ENCODE results near the gene SCAMP5. TPM values are rescaled to one million over a fixed set of nuclear protein-coding genes. Genes with fewer than 3 reads are reported as not detected.

The SCAMP5 gene, protein sequence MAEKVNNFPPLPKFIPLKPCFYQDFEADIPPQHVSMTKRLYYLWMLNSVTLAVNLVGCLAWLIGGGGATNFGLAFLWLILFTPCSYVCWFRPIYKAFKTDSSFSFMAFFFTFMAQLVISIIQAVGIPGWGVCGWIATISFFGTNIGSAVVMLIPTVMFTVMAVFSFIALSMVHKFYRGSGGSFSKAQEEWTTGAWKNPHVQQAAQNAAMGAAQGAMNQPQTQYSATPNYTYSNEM
- polyA plus RNA-seq (2011; rRNA removed) (10.5 and 11.8 TPM in 2 replicates), polyA plus RNA-seq (2017; fragmentation: RNase III; extraction: RNeasy Plus Mini Kit Qiagen cat#74134 plus additional on column Dnase treatment) (13.7 to 16.2 TPM (median 15.0 TPM) in 3 replicates), polyA minus RNA-seq (2011; rRNA and poly(A)+ RNA removed) (14.0 and 17.4 TPM in 2 replicates)
- 11.2 and 15.3 TPM in 2 replicates for polyA plus RNA-seq (2012; cell fraction: cytosol; rRNA removed)
- polyA plus RNA-seq (2012; cell fraction: nucleus; rRNA removed): 18.2 and 23.6 TPM in 2 replicates

DNA sequence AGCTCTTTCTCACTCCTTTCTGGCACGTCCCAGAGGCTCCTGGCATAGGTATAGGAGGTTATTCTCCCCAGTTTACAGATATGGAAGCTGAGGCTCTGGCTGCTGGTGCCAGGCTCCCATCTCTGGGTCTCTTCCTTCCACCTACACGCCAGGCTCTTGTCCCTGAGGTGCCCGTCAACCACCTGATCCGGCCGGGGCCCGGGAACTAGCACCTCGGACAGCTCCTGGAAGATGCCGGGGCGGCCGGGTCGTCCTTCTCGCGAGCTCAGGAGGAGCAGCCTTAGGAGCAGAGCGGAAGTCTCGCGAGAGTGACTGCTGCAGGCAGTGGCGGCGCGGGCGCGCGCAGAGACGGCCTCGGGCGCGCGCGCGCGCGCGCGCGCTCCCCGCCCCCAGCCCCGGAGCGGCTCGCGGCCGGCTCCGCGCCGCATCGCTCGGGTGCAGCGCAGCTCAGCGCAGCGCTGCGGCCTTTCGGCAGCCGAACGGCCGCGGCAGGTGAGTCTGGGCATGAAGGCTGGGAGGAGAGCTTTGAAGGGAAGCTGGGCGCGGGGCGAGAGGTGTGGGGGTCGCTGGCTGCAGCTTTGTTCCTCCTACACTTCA lies at the start of gene SCAMP5:
Gene SCAMP5, plus strand, starts transcription at position 382 of the 597 bp plus-strand sequence. CDS start 16,277 bp downstream, outside the sequence.
- peaks cover 7% of the 10 kb centered on the region; the same call in 2 of the 3 replicates for H3K4me1 ChIP-seq
- H3K27ac ChIP-seq: peak within 1 kb of the TSS; percentile 80 to 89
- DNase-seq (ENCODE audit: low read depth in 1 of 2, low spot score in 1 of 2) (peak; percentile 95 to 98), FAIRE-seq (peak; percentile 63), ATAC-seq (peak; percentile 91 to 94)
- no peaks in the 10 kb centered on the region for H3K9me3 ChIP-seq
- 3% methylated on average over 34 of the region's 58 CpGs for WGBS (ENCODE audit: missing lambda C conversion rate)
- peak within 1 kb of the TSS; percentile 89 for H3K4me2 ChIP-seq
- POLR2A ChIA-PET: interaction anchor here (0.6 to 1.8 kb wide), 7 partner anchors 20 to 457 kb away, joined by 3 to 14 read pairs (median 5); partner anchors contain the start of genes MPI, PPCDC and RPP25
- peak within 1 kb of the TSS; percentile 73 for H3K4me3 ChIP-seq
- CTCF ChIA-PET: interaction anchor here (0.8 to 2.8 kb wide), 8 partner anchors 16 to 152 kb away, joined by 3 to 13 read pairs (median 4); partner anchors contain the start of genes PPCDC and RPP25
- TF ChIP-seq, protein P1, sequence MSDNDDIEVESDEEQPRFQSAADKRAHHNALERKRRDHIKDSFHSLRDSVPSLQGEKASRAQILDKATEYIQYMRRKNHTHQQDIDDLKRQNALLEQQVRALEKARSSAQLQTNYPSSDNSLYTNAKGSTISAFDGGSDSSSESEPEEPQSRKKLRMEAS (IDR thresholded peaks at IDR 0.05): peak; percentile 61
- TF ChIP-seq SMC3 (IDR thresholded peaks at IDR 0.05): no peak
- TF ChIP-seq, protein P2, sequence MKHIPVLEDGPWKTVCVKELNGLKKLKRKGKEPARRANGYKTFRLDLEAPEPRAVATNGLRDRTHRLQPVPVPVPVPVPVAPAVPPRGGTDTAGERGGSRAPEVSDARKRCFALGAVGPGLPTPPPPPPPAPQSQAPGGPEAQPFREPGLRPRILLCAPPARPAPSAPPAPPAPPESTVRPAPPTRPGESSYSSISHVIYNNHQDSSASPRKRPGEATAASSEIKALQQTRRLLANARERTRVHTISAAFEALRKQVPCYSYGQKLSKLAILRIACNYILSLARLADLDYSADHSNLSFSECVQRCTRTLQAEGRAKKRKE (CRISPR knock-in tag; IDR thresholded peaks at IDR 0.05; ENCODE audit: low read depth): no peak
- no peak for TF ChIP-seq ZFP36 (IDR thresholded peaks at IDR 0.05; ENCODE audit: borderline replicate concordance, partially characterized antibody)
- TF ChIP-seq CHD2 (IDR thresholded peaks at IDR 0.05; ENCODE audit: low read length, partially characterized antibody): peak; percentile 98
- no peak for TF ChIP-seq FOSL2 (IDR thresholded peaks at IDR 0.05)
- TF ChIP-seq FOSL2 (CRISPR knock-in tag; IDR thresholded peaks at IDR 0.05): no peak
- no peak for TF ChIP-seq RNF2 (IDR thresholded peaks at IDR 0.05; ENCODE audit: borderline replicate concordance, low read depth)
- no peak for TF ChIP-seq SREBF2 (IDR thresholded peaks at IDR 0.05)
- no peak for TF ChIP-seq MAZ (IDR thresholded peaks at IDR 0.05; ENCODE audit: borderline replicate concordance, low read depth, low read length)
- peak; percentile 70 for TF ChIP-seq FOXS1 (CRISPR knock-in tag; IDR thresholded peaks at IDR 0.05)
- TF ChIP-seq, protein P3, sequence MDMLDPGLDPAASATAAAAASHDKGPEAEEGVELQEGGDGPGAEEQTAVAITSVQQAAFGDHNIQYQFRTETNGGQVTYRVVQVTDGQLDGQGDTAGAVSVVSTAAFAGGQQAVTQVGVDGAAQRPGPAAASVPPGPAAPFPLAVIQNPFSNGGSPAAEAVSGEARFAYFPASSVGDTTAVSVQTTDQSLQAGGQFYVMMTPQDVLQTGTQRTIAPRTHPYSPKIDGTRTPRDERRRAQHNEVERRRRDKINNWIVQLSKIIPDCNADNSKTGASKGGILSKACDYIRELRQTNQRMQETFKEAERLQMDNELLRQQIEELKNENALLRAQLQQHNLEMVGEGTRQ (IDR thresholded peaks at IDR 0.05): no peak
- TF ChIP-seq EHF (CRISPR knock-in tag; IDR thresholded peaks at IDR 0.05): no peak
- no peak for TF ChIP-seq ZNF302 (CRISPR knock-in tag; IDR thresholded peaks at IDR 0.05)
- peak; percentile 75; the same call in 1 of the 2 replicates for TF ChIP-seq HOXB5 (CRISPR knock-in tag; IDR thresholded peaks at IDR 0.05)
- TF ChIP-seq MAFK (IDR thresholded peaks at IDR 0.05; ENCODE audit: partially characterized antibody): no peak
- TF ChIP-seq, protein P4, sequence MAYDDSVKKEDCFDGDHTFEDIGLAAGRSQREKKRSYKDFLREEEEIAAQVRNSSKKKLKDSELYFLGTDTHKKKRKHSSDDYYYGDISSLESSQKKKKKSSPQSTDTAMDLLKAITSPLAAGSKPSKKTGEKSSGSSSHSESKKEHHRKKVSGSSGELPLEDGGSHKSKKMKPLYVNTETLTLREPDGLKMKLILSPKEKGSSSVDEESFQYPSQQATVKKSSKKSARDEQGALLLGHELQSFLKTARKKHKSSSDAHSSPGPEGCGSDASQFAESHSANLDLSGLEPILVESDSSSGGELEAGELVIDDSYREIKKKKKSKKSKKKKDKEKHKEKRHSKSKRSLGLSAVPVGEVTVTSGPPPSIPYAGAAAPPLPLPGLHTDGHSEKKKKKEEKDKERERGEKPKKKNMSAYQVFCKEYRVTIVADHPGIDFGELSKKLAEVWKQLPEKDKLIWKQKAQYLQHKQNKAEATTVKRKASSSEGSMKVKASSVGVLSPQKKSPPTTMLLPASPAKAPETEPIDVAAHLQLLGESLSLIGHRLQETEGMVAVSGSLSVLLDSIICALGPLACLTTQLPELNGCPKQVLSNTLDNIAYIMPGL (CRISPR knock-in tag; IDR thresholded peaks at IDR 0.05; ENCODE audit: borderline replicate concordance): no peak
- no peak for TF ChIP-seq POLR2AphosphoS2 (conservative IDR thresholded peaks at IDR 0.05; ENCODE audit: low read length)
- TF ChIP-seq RFX5 (IDR thresholded peaks at IDR 0.05): no peak
- TF ChIP-seq CEBPB (IDR thresholded peaks at IDR 0.05): no peak
- no peak for TF ChIP-seq NR3C1 (IDR thresholded peaks at IDR 0.05)
- TF ChIP-seq RCOR1 (IDR thresholded peaks at IDR 0.05; ENCODE audit: low read depth, low read length): no peak
- no peak for TF ChIP-seq NPAS2 (CRISPR knock-in tag; IDR thresholded peaks at IDR 0.05; ENCODE audit: borderline replicate concordance)
- no peak for TF ChIP-seq CBX2 (IDR thresholded peaks at IDR 0.05; ENCODE audit: borderline replicate concordance, low read depth)
- TF ChIP-seq ZC3H11A (IDR thresholded peaks at IDR 0.05): no peak
- TF ChIP-seq TP53 (CRISPR knock-in tag; IDR thresholded peaks at IDR 0.05): no peak
- peak; percentile 73 for TF ChIP-seq GATA3 (IDR thresholded peaks at IDR 0.05; ENCODE audit: borderline replicate concordance)
- TF ChIP-seq HDAC2 (IDR thresholded peaks at IDR 0.05): no peak
- no peak for TF ChIP-seq ESRRA (IDR thresholded peaks at IDR 0.05; ENCODE audit: borderline replicate concordance, low read length)
- no peak for TF ChIP-seq KDM1A (IDR thresholded peaks at IDR 0.05; ENCODE audit: low read depth)
- peak; percentile 65 for TF ChIP-seq POLR2A (IDR thresholded peaks at IDR 0.05; ENCODE audit: low read length)
- TF ChIP-seq, protein P5, sequence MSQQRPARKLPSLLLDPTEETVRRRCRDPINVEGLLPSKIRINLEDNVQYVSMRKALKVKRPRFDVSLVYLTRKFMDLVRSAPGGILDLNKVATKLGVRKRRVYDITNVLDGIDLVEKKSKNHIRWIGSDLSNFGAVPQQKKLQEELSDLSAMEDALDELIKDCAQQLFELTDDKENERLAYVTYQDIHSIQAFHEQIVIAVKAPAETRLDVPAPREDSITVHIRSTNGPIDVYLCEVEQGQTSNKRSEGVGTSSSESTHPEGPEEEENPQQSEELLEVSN (IDR thresholded peaks at IDR 0.05; ENCODE audit: borderline replicate concordance, low read depth): no peak
- no peak for TF ChIP-seq CBX8 (IDR thresholded peaks at IDR 0.05)
- no peak for TF ChIP-seq TFCP2L1 (CRISPR knock-in tag; IDR thresholded peaks at IDR 0.05)
- TF ChIP-seq JUN (IDR thresholded peaks at IDR 0.05): peak in 1 of 2 experiments; percentile 23; a peak in 1 of 5 replicates
- no peak for TF ChIP-seq BHLHE40 (IDR thresholded peaks at IDR 0.05; ENCODE audit: low read depth, low read length)
- TF ChIP-seq, protein P6, sequence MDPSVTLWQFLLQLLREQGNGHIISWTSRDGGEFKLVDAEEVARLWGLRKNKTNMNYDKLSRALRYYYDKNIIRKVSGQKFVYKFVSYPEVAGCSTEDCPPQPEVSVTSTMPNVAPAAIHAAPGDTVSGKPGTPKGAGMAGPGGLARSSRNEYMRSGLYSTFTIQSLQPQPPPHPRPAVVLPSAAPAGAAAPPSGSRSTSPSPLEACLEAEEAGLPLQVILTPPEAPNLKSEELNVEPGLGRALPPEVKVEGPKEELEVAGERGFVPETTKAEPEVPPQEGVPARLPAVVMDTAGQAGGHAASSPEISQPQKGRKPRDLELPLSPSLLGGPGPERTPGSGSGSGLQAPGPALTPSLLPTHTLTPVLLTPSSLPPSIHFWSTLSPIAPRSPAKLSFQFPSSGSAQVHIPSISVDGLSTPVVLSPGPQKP (IDR thresholded peaks at IDR 0.05; ENCODE audit: low read depth, low read length): no peak
- TF ChIP-seq JUNB (IDR thresholded peaks at IDR 0.05): no peak

Measured in A549 (cell line).